ENCODE results near the gene ST6GALNAC1.
A peak's percentile ranks its signal among the peaks of the same experiment; 100 is the strongest.

The ST6GALNAC1 gene

GRCh38 chr17:76674600-76674999, 31.0 kb upstream of the ST6GALNAC1 start:
- DNase-seq, result no peak

DNA sequence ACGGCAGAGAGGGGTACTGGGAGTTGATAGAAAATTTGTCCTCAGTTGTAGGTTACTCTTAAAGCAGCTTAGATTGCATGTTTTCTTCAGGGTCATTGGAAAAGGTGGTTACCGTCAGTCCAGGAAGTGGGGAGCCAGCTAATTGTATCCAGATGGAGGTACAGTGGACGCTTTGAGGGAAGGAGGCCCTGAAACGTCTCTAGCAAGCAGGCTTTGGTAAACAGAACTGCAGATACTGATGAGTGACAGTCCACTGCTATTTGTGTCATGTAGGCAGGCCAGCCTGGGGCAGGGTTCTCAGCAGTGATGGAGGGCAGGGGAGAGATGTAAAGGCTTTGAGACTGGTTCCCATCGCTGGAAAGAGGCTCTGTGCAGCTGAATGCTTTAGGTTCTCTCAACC, 30.2 kb upstream of the ST6GALNAC1 start:
- no peak for DNase-seq

- no peak for DNase-seq
Observed at GRCh38 chr17:76672892-76673291, 29.3 kb upstream of the ST6GALNAC1 start.

- DNase-seq, result no peak
Observed at GRCh38 chr17:76672270-76672851, 28.8 kb upstream of the ST6GALNAC1 start.

DNA sequence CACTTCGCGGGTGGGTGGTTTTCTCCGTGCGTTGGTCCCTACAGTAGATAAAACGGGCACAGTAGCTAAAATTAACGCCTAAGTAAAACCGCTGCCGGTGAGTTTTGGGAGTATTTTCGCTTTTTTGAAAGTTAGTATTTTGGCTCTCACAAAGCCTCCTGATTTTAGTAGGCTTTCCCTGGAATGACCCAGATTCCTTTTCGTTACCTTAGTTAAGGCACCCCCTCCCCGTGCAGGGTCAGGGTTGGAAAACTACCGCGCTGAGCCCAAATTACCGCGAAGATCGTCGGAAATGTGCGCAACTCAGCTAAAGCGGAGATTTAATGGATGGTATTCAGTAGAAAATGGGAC, 28.3 kb upstream of the ST6GALNAC1 start:
- no peak for DNase-seq

GRCh38 chr17:76671123-76671911, 27.8 kb upstream of the ST6GALNAC1 start:
- DNase-seq, result peak; percentile 59

DNA sequence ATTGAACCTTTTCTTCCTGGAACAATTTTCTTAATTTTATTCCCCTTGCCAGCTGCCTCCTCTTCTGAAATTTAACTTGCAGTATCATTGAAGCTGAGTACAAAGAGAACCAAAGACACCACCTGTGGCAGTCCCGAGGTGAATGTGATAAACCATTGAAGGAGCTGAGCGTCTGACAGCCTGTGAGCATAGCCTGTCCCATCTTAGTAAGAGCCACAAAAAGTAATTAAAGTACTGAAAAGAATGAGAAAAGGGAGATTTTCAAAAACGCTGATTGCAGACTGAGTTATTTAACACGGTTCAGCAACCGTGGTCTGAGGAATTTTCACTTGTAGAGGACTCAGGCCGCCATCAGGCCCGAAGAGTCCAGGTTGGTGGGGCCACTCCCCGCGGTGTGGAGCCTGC, 27.2 kb upstream of the ST6GALNAC1 start:
- DNase-seq, result no peak

DNA sequence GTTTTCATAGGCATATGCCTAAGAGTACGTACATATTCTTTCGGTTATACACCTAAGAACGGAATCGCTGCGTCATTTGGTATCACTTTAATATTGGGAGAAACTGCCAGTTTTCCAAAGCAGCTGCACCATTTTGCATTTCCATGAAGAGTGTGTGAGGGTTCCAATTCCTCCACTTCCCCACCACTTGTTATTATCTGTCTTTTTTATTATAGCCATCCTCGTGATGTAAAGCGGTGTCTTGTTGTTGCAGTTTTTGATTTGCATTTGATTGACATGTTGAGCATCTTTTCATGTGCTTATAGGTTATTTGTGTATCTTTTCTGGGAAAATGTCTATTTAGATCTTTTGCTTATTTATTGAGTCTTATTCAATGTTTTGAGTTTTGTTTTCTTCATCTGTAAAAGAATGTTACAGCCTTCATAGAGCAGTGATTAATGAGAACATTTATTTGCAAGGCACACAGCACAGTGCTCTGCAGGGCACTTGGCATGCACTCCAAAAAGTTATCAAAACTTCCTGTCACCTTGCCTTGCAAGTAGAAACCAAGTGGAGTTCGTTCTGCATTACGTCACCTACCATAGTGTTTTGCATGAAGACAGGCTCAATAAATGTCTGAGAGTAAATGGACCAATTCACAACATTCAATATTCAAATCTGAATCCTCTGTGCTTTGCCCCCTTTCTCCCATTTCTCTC, 26.6 kb upstream of the ST6GALNAC1 start:
- DNase-seq, result no peak

DNA sequence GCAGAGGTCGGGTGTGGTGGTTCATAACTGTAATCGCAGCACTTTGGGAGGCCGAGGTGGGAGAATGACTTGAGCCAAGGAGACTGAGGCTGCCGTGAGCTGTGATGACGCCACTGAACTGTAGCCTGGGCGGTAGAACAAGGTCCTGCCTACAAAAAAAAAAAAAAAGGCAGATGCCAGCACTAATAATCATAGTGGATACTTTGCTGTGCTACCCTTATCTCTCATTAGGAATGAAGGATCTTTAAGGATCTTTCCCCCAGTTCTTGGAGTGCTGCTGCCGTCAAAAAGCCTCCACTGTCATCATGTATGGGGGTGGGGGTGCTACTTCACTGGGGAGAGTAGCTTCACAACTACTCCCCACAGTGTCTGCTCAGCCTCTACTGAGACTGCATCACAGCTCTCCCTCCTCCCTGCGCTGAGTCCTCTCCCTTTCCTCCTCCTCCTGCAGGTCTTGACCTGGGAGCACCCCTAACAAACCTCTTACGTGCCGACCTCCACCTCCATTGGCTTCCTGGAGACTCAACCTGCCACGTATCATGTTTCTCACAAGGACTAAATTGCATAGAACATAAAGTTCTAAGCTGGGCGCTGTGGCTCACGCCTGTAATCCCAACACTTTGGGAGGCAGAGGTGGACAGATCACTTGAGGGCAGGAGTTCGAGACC, 24.4 kb upstream of the ST6GALNAC1 start:
- no peak for DNase-seq

- DNase-seq, result no peak
Observed at GRCh38 chr17:76667491-76667755, 23.9 kb upstream of the ST6GALNAC1 start.

GRCh38 chr17:76660656-76661042, 17.1 kb upstream of the ST6GALNAC1 start:
- no peak for DNase-seq

DNA sequence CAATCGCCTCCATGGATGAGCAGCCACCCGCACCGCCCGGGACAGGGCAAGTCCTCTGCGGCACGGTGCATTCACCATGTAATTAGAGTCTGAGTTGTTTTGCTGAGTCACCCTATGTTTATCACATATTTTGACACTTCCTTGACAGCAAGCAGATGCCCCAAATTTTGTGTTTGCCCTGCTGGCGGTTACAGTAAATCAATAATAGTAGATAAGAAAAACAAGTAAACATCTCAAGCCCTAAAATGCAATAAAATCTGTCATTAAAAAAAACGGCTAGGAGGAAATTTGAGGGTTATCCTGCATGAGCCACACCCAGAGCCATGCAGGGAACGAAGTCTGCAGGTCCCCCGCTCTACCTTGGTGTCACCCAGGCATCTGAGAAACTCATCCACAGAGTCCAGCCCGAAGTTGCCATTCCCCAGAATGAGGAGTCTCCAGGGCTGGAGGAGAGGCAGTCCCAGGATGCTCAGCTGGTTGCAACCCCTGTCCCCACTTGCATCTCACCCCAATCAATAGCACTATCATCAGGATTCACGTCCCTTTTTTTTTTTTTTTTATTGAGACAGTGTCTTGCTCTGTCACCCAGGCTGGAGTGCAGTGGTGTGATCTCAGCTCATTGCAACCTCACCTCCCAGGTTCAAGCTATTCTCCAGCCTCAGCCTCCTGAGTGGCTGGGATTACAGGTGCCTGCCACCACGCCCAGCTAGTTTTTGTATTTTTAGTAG, 16.5 kb upstream of the ST6GALNAC1 start:
- no peak for DNase-seq

- no peak for DNase-seq
Observed at GRCh38 chr17:76658242-76658662, 14.7 kb upstream of the ST6GALNAC1 start.

DNA sequence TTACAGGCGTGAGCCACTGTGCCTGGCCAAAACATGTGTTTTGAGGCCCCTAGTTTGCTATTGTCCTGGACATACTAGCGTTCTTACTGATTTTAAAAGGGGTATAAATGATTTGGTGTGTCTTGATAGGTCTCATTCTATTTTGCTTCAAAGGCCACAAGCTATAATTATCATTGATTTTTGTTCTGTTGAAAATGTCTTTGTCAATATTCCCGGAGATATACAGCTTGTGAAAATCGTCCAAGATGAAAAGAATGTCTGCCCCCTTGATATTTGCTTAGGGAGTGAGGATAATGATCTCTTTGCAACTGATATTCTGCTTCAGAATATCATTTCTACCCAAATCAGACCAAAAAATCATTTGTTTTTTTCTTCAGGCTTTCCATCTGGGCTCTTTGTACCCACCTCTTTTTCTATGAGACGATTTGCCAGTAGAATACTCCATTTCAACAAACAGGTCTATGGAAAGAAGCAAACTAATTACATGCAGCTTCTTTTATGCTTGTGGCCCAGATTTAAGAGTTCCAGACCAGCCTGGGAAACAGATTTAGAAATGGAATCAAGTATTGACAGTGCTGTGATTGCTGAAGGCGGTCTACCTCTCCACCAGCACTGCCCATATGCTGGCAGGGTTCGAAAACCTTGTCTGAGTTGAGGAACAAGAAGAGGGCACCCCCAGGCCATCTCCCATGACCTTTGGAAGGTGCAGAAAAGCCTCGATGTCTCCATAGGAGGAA, 14.1 kb upstream of the ST6GALNAC1 start:
- DNase-seq, result no peak

GRCh38 chr17:76654408-76654807, 10.9 kb upstream of the ST6GALNAC1 start:
- no peak for DNase-seq

DNA sequence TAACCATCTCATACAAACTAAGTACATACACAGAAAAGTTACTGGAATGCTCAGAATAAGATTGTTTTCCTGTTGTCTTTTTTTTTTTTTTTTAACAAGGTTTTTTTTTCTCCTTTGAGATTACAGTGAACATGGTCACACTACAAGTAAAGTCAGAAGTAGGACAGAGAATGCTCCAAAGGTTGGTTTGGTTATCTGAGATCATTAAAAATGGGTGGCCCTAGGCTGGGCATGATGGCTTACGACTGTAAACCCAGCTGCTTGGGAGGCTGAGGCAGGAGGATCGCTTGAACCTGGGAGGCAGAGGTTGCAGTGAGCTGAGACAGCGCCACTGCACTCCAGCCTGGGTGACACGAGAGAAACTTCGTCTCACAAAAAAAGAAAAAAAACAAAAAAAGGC, 6.9 kb upstream of the ST6GALNAC1 start:
- DNase-seq, result no peak

DNA sequence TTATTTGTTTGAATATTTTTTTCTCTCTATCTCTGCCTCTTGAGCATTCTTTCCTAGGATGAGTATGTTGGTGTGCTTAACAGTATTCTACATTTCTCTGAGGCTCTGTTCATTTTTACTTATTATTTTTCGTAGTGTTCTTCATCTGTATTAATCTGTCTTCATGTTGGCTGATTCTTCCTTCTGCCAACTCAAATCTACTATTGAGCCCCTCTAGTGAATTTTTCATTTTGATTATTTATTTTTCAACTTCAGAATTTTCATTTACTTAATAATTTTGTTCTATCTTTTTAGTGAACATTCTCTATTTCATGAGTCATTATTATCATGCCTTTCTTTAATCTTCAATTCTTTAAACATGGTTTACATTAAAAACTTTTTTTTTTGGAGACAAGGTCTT, 3.2 kb upstream of the ST6GALNAC1 start:
- DNase-seq, result no peak

- no peak for DNase-seq
Observed at GRCh38 chr17:76645481-76645880, 1.9 kb upstream of the ST6GALNAC1 start.

DNA sequence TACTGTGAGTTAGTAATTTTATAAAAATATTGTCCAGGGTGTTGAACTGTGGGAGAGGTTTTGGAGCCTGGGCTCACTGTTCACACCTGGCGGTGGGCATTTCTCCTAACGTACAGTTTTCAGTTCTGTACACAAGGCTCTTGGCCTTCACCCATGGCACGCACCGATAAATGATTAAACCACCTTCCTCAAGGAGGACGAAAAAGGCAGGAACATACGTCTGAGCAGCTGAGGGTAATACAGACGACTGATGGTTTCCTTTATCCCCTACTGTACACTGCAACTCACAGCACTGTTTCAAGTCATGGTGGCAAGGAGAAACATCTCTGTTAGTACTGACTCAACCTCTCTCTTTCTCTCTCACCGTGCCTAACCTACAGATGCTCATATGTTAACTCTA, 1.4 kb upstream of the ST6GALNAC1 start:
- no peak for DNase-seq

DNA sequence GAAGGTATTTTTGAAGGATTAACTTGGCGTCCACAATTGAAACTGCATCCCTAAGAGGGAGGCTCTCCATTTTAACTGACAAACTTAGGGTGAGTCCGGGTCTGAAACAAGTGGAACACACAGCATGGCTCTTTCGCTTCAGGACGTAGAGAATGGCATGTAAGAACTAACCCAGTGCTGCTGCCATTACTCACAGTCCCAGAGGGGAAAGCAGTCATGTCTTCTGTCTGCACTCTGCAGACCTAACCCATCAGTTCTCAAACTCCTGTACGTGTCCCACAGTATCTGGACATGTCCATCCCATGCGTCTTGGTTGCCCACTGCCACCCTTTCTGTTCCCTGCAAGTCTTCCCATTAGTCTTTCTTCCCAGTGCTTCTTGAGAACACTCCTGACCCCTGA, 563 bp downstream of the ST6GALNAC1 start:
- no peak for DNase-seq

- no peak for DNase-seq
Observed at GRCh38 chr17:76642032-76642561, 1.5 kb downstream of the ST6GALNAC1 start.

DNA sequence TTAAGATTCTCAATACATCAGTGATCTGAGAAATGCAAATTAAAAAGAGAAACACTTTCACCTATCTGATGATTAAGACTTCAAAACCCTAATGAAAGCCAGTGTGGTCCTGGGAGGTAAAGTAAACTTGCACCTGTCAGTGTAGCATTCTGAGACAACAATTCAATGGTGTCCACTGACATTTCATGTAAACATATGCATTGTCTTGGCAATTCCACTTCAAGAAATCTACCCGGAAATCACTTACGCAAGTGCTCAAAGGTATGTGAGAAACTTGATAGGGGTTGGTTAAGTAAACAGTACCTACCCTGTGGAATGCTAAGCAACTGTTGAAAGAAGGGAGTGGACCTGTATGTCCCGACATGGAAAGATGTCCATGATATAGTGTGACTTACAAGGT, 2.1 kb downstream of the ST6GALNAC1 start:
- no peak for DNase-seq

Measured in cortex of kidney (tissue), 1 donor.